Fibroblast of lung (primary cell): ENCODE measurements around the gene WDR59.

Experiments
- EZH2 ChIP-seq: IDR thresholded peaks from 2 replicates; pipeline ENCODE4 v1.5.1; 2012; ENCODE audit warnings: low read length, control low read depth, mild to moderate bottlenecking; ENCODE audit errors: missing control alignments
- TF ChIP-seq, protein P1 (sequence below), 2 donors: IDR thresholded peaks in 1 of 2; conservative IDR thresholded peaks in 1 of 2; 1 replicate in 1 of 2; 2 replicates in 1 of 2; pipeline ENCODE4 v1.5.1; 2011 to 2012; ENCODE audit warnings: low read length in 2 of 2, control low read depth in 1 of 2, inconsistent platforms in 1 of 2, low read depth in 1 of 2, mild to moderate bottlenecking in 1 of 2

DNA sequence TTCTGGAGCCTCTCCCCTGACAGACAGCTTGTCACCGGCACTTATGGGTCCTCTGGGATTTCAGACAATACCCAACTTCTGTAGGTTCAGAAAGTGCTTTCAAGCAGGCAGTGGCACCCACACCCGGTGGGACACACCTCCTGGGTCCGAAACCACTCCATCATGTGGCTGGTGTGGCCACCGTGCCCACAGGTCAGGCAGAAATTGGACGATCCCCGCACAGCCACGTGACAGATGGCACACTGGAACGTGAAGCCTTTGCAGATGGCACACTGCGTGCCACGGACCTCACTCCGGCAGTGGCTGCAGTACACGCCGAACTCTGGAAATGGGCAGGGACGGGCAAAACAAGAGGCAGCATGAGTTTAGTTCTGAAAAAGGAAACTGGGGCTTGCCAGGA lies 110.8 kb downstream of the WDR59 start:
- TF ChIP-seq, protein P1, sequence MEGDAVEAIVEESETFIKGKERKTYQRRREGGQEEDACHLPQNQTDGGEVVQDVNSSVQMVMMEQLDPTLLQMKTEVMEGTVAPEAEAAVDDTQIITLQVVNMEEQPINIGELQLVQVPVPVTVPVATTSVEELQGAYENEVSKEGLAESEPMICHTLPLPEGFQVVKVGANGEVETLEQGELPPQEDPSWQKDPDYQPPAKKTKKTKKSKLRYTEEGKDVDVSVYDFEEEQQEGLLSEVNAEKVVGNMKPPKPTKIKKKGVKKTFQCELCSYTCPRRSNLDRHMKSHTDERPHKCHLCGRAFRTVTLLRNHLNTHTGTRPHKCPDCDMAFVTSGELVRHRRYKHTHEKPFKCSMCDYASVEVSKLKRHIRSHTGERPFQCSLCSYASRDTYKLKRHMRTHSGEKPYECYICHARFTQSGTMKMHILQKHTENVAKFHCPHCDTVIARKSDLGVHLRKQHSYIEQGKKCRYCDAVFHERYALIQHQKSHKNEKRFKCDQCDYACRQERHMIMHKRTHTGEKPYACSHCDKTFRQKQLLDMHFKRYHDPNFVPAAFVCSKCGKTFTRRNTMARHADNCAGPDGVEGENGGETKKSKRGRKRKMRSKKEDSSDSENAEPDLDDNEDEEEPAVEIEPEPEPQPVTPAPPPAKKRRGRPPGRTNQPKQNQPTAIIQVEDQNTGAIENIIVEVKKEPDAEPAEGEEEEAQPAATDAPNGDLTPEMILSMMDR (conservative IDR thresholded peaks at IDR 0.05 in 1 of 2, IDR thresholded peaks at IDR 0.05 in 1 of 2; ENCODE audit: low read depth in 1 of 2, low read length in 2 of 2) = no peak
- TF ChIP-seq EZH2 = no peak
